ENCODE data around the gene ELOB.

ELOB gene

GRCh38 chr16:2737895-2738418 lies 39.1 kb downstream of the ELOB start:
- H4K12ac ChIP-seq (ENCODE audit: low read depth, low read length): no peak overlapping the region
- no peak overlapping the region for H2BK120ac ChIP-seq (ENCODE audit: insufficient read depth, low read length, poor library complexity)
- DNase-seq: no peak
- H2BK5ac ChIP-seq (ENCODE audit: low read depth, low read length, poor library complexity): no peak overlapping the region
- H2AFZ ChIP-seq (ENCODE audit: insufficient read depth, low read length, poor library complexity): no peak overlapping the region
- H4K91ac ChIP-seq (ENCODE audit: low read depth, low read length): no peak overlapping the region
- no peaks in the 10 kb centered on the region for H3K4me1 ChIP-seq (ENCODE audit: control insufficient read depth in 1 of 2, insufficient read depth in 2 of 2, low read length in 2 of 2)
- no peak overlapping the region for H3K9ac ChIP-seq (ENCODE audit: low read length)
- no peaks in the 10 kb centered on the region for H3K27me3 ChIP-seq (ENCODE audit: insufficient read depth, low read length)
- H3K18ac ChIP-seq (ENCODE audit: low read length): no peak overlapping the region
- no peak overlapping the region for H3K23ac ChIP-seq (ENCODE audit: low read length)
- no peak overlapping the region for H3K14ac ChIP-seq (ENCODE audit: low read length)
- H3K4ac ChIP-seq (ENCODE audit: low read depth, low read length): no peak overlapping the region
- no peaks in the 10 kb centered on the region for H3K9me3 ChIP-seq (ENCODE audit: insufficient read depth, low read depth, low read length)
- H3K79me1 ChIP-seq (ENCODE audit: low read length): no peaks in the 10 kb centered on the region
- no peaks in the 10 kb centered on the region for H3K36me3 ChIP-seq (ENCODE audit: control insufficient read depth in 1 of 2, insufficient read depth in 2 of 2, low read length in 2 of 2)
- H2AK5ac ChIP-seq (ENCODE audit: low read length): no peak overlapping the region
- no peaks in the 10 kb centered on the region for H3K79me2 ChIP-seq (ENCODE audit: control insufficient read depth, insufficient read depth, low read length, poor library complexity)
- no peak overlapping the region for H2BK12ac ChIP-seq (ENCODE audit: low read length)
- no peak overlapping the region for H4K8ac ChIP-seq (ENCODE audit: low read depth, low read length)
- WGBS (ENCODE audit: extremely low coverage, insufficient coverage, insufficient read length): no CpG with 5 or more reads among the region's 7 CpGs
- no peak overlapping the region for H3K4me2 ChIP-seq (ENCODE audit: low read length)
- no peak overlapping the region for H3K4me3 ChIP-seq (ENCODE audit: low read depth, low read length)
- no peak overlapping the region for H3K27ac ChIP-seq (ENCODE audit: low read depth, low read length)

- Histone ChIP-seq H2AK5ac (ENCODE audit: low read length) (no peak overlapping the region), H3K4me2 (ENCODE audit: low read length) (no peak overlapping the region), H3K23ac (ENCODE audit: low read length) (no peak overlapping the region), H4K8ac (ENCODE audit: low read depth, low read length) (no peak overlapping the region), H3K4me3 (ENCODE audit: low read depth, low read length) (no peak overlapping the region), H3K79me1 (ENCODE audit: low read length) (no peaks in the 10 kb centered on the region), H3K14ac (ENCODE audit: low read length) (no peak overlapping the region), H4K91ac (ENCODE audit: low read depth, low read length) (no peak overlapping the region), H3K18ac (ENCODE audit: low read length) (no peak overlapping the region), H2BK120ac (ENCODE audit: insufficient read depth, low read length, poor library complexity) (no peak overlapping the region), H3K4ac (ENCODE audit: low read depth, low read length) (no peak overlapping the region), H3K79me2 (ENCODE audit: control insufficient read depth, insufficient read depth, low read length, poor library complexity) (no peaks in the 10 kb centered on the region), H3K4me1 (ENCODE audit: control insufficient read depth in 1 of 2, insufficient read depth in 2 of 2, low read length in 2 of 2) (no peaks in the 10 kb centered on the region), H2AFZ (ENCODE audit: insufficient read depth, low read length, poor library complexity) (no peak overlapping the region), H3K27ac (ENCODE audit: low read depth, low read length) (no peak overlapping the region), H3K27me3 (ENCODE audit: insufficient read depth, low read length) (no peaks in the 10 kb centered on the region), H4K12ac (ENCODE audit: low read depth, low read length) (no peak overlapping the region), H3K9me3 (ENCODE audit: insufficient read depth, low read depth, low read length) (no peaks in the 10 kb centered on the region), H3K36me3 (ENCODE audit: control insufficient read depth in 1 of 2, insufficient read depth in 2 of 2, low read length in 2 of 2) (no peaks in the 10 kb centered on the region), H2BK12ac (ENCODE audit: low read length) (no peak overlapping the region), H2BK5ac (ENCODE audit: low read depth, low read length, poor library complexity) (no peak overlapping the region), H3K9ac (ENCODE audit: low read length) (no peak overlapping the region)
- DNase-seq: no peak
- WGBS (ENCODE audit: extremely low coverage, insufficient coverage, insufficient read length): no CpG with 5 or more reads among the region's 5 CpGs
Measured at GRCh38 chr16:2737238-2737605, 39.9 kb downstream of the ELOB start.

GRCh38 chr16:2736476-2737237 lies 40.4 kb downstream of the ELOB start:
- H3K9me3 ChIP-seq (ENCODE audit: insufficient read depth, low read depth, low read length): no peaks in the 10 kb centered on the region
- no peak overlapping the region for H3K14ac ChIP-seq (ENCODE audit: low read length)
- no peak overlapping the region for H3K4ac ChIP-seq (ENCODE audit: low read depth, low read length)
- no peaks in the 10 kb centered on the region for H3K4me1 ChIP-seq (ENCODE audit: control insufficient read depth in 1 of 2, insufficient read depth in 2 of 2, low read length in 2 of 2)
- H3K27ac ChIP-seq (ENCODE audit: low read depth, low read length): no peak overlapping the region
- DNase-seq: no peak
- H3K36me3 ChIP-seq (ENCODE audit: control insufficient read depth in 1 of 2, insufficient read depth in 2 of 2, low read length in 2 of 2): no peaks in the 10 kb centered on the region
- H3K79me1 ChIP-seq (ENCODE audit: low read length): no peaks in the 10 kb centered on the region
- H2BK5ac ChIP-seq (ENCODE audit: low read depth, low read length, poor library complexity): no peak overlapping the region
- H4K8ac ChIP-seq (ENCODE audit: low read depth, low read length): no peak overlapping the region
- H3K4me2 ChIP-seq (ENCODE audit: low read length): no peak overlapping the region
- H3K79me2 ChIP-seq (ENCODE audit: control insufficient read depth, insufficient read depth, low read length, poor library complexity): no peaks in the 10 kb centered on the region
- H3K27me3 ChIP-seq (ENCODE audit: insufficient read depth, low read length): no peaks in the 10 kb centered on the region
- no peak overlapping the region for H3K23ac ChIP-seq (ENCODE audit: low read length)
- no peak overlapping the region for H2BK120ac ChIP-seq (ENCODE audit: insufficient read depth, low read length, poor library complexity)
- H2AK5ac ChIP-seq (ENCODE audit: low read length): no peak overlapping the region
- H3K9ac ChIP-seq (ENCODE audit: low read length): no peak overlapping the region
- H2BK12ac ChIP-seq (ENCODE audit: low read length): no peak overlapping the region
- no peak overlapping the region for H3K18ac ChIP-seq (ENCODE audit: low read length)
- H4K91ac ChIP-seq (ENCODE audit: low read depth, low read length): no peak overlapping the region
- H4K12ac ChIP-seq (ENCODE audit: low read depth, low read length): no peak overlapping the region
- no peak overlapping the region for H3K4me3 ChIP-seq (ENCODE audit: low read depth, low read length)
- no peak overlapping the region for H2AFZ ChIP-seq (ENCODE audit: insufficient read depth, low read length, poor library complexity)
- WGBS (ENCODE audit: extremely low coverage, insufficient coverage, insufficient read length): no CpG with 5 or more reads among the region's 11 CpGs

- Histone ChIP-seq H3K9me3 (ENCODE audit: insufficient read depth, low read depth, low read length) (no peaks in the 10 kb centered on the region), H3K14ac (ENCODE audit: low read length) (no peak overlapping the region), H2BK12ac (ENCODE audit: low read length) (no peak overlapping the region), H3K4me3 (ENCODE audit: low read depth, low read length) (no peak overlapping the region), H4K12ac (ENCODE audit: low read depth, low read length) (no peak overlapping the region), H3K27ac (ENCODE audit: low read depth, low read length) (no peak overlapping the region), H2BK120ac (ENCODE audit: insufficient read depth, low read length, poor library complexity) (no peak overlapping the region), H3K18ac (ENCODE audit: low read length) (no peak overlapping the region), H4K91ac (ENCODE audit: low read depth, low read length) (no peak overlapping the region), H3K4me1 (ENCODE audit: control insufficient read depth in 1 of 2, insufficient read depth in 2 of 2, low read length in 2 of 2) (no peaks in the 10 kb centered on the region), H3K36me3 (ENCODE audit: control insufficient read depth in 1 of 2, insufficient read depth in 2 of 2, low read length in 2 of 2) (no peaks in the 10 kb centered on the region), H3K27me3 (ENCODE audit: insufficient read depth, low read length) (no peaks in the 10 kb centered on the region), H2BK5ac (ENCODE audit: low read depth, low read length, poor library complexity) (no peak overlapping the region), H3K79me2 (ENCODE audit: control insufficient read depth, insufficient read depth, low read length, poor library complexity) (no peaks in the 10 kb centered on the region), H2AFZ (ENCODE audit: insufficient read depth, low read length, poor library complexity) (no peak overlapping the region), H3K9ac (ENCODE audit: low read length) (no peak overlapping the region), H3K4ac (ENCODE audit: low read depth, low read length) (no peak overlapping the region), H3K23ac (ENCODE audit: low read length) (no peak overlapping the region), H3K4me2 (ENCODE audit: low read length) (no peak overlapping the region), H2AK5ac (ENCODE audit: low read length) (no peak overlapping the region), H3K79me1 (ENCODE audit: low read length) (no peaks in the 10 kb centered on the region), H4K8ac (ENCODE audit: low read depth, low read length) (no peak overlapping the region)
- no peak for DNase-seq
- no CpG with 5 or more reads among the region's 10 CpGs for WGBS (ENCODE audit: extremely low coverage, insufficient coverage, insufficient read length)
Measured at GRCh38 chr16:2734844-2735515, 42.1 kb downstream of the ELOB start.

All from trophoblast cell (in vitro differentiated cells and primary cell).